Colonic mucosa (tissue), 4 donors: ENCODE data around the gene SLA2. TPM values are rescaled to one million over a fixed set of nuclear protein-coding genes. Genes with fewer than 3 reads are reported as not detected.

Experiments
- DNase-seq: peaks from one replicate; pipeline ENCODE4 v3.0.0-alpha.2; 2020
- H3K27ac ChIP-seq: fragments of 200-600 bp; one replicate; pipeline ENCODE4 v1.8.0; 2021
- H3K27me3 ChIP-seq: fragments of 200-600 bp; one replicate; pipeline ENCODE4 v1.8.0; 2021
- H3K36me3 ChIP-seq: fragments of 200-600 bp; one replicate; pipeline ENCODE4 v1.8.0; 2021
- H3K4me1 ChIP-seq: fragments of 200-600 bp; one replicate; pipeline ENCODE4 v1.8.0; 2021; ENCODE audit warnings: mild to moderate bottlenecking
- H3K4me3 ChIP-seq: fragments of 200-600 bp; one replicate; pipeline ENCODE4 v1.8.0; 2021
- H3K9ac ChIP-seq, 2 donors: one replicate each; pipeline ENCODE4 v1.7.0; 2013; ENCODE audit warnings: control low read depth in 2 of 2, low read depth in 2 of 2, low read length in 2 of 2
- H3K9me3 ChIP-seq: fragments of 200-600 bp; one replicate; pipeline ENCODE4 v1.8.0; 2021
- intact Hi-C: fragments of 100-400 bp; cut with DNase I; formaldehyde crosslinking; loops from one replicate; pipeline ENCODE4 v1.14.1; 2022
- total RNA-seq, 2 donors: library from RNA; stranded (reverse); fragmentation: NEBNext Ultra II Directional in 1 of 2; extraction: Animal tissue kit (Norgen Biotek cat#: 25700) in 1 of 2; gene quantifications; one replicate each; pipeline ENCODE4 v1.2.1, GENCODE V29; 2021
- TF ChIP-seq, protein P1 (sequence below): fragments of 200-600 bp; IDR thresholded peaks from one replicate; pipeline ENCODE4 v1.8.0; 2022; ENCODE audit warnings: antibody characterized with exemption, mild to moderate bottlenecking
- donor health status: healthy.
- donor health status: DM: no; HTN: no; CAD: no.
- donor health status: DM: no; HTN: no; CAD: no.

Gene SLA2
- total RNA-seq, 2 donors from 2014 or later = 0.58 to 0.59 TPM

DNA sequence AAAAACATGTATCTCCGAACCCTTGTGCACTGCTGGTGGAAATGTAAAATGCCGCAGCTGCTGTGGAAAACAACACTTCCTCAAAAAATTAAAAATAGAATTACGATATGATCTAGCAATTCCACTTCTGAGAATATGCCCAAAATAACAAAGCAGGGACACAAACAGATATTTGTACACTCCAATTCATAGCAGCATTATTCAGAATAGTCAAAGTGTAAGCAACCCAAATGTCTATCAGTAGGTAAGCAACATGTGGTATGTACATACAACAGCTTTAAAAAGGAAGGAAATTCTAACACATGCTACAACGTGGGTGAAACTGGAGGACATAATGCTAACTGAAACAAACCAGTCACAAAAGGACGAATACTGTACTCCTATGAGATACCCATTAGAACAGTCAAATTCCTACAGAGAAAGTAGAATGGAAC lies 46.1 kb downstream of the SLA2 start:
- Histone ChIP-seq H3K4me1 (no peaks in the 10 kb centered on the region), H3K9ac (no peak overlapping the region), H3K9me3 (no peaks in the 10 kb centered on the region), H3K4me3 (no peak overlapping the region), H3K36me3 (no peaks in the 10 kb centered on the region), H3K27me3 (no peaks in the 10 kb centered on the region), H3K27ac (no peak overlapping the region)
- intact Hi-C loops = no loop called here
- TF ChIP-seq, protein P1, sequence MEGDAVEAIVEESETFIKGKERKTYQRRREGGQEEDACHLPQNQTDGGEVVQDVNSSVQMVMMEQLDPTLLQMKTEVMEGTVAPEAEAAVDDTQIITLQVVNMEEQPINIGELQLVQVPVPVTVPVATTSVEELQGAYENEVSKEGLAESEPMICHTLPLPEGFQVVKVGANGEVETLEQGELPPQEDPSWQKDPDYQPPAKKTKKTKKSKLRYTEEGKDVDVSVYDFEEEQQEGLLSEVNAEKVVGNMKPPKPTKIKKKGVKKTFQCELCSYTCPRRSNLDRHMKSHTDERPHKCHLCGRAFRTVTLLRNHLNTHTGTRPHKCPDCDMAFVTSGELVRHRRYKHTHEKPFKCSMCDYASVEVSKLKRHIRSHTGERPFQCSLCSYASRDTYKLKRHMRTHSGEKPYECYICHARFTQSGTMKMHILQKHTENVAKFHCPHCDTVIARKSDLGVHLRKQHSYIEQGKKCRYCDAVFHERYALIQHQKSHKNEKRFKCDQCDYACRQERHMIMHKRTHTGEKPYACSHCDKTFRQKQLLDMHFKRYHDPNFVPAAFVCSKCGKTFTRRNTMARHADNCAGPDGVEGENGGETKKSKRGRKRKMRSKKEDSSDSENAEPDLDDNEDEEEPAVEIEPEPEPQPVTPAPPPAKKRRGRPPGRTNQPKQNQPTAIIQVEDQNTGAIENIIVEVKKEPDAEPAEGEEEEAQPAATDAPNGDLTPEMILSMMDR = no peak
- DNase-seq = no peak

DNA sequence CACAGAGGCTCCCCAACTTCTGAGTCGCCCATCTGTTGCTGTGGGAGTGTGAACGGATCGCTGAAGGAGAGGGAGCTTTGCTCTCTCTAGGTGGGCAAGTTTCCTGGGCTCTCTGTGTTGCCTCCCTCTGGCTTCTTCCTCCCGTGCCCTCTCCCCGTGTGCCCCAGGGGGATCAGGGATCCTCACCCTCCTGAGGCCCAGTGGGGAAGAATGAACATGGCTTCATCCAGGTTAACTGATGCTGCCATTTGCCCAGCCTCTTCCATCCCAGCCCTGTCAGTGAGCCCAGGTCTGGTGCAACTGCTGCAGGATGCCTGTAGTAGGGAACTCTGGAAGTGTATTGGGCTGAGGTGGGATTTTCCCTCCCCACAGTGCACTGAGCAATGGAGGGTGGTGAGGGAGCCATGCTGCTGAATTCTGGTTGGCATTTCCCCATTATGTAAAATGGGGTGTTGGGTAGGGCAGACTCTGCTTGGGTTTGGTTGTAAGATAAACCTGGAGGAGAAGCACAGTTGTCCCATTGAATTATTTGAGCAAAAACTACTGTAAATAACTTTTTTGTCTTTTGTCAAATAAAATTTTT lies 52.6 kb downstream of the SLA2 start:
- H3K9me3 ChIP-seq = no peaks in the 10 kb centered on the region
- no peaks in the 10 kb centered on the region for H3K36me3 ChIP-seq
- no peak overlapping the region for H3K9ac ChIP-seq
- intact Hi-C loops = loop anchor here (5.0 kb wide), 1 partner anchor 36 kb away; no protein-coding TSS in a partner anchor
- no peaks in the 10 kb centered on the region for H3K27me3 ChIP-seq
- no peak overlapping the region for H3K4me3 ChIP-seq
- no peaks in the 10 kb centered on the region for H3K4me1 ChIP-seq
- H3K27ac ChIP-seq = no peak overlapping the region
- DNase-seq = no peak
- TF ChIP-seq, protein P1 = no peak

DNA sequence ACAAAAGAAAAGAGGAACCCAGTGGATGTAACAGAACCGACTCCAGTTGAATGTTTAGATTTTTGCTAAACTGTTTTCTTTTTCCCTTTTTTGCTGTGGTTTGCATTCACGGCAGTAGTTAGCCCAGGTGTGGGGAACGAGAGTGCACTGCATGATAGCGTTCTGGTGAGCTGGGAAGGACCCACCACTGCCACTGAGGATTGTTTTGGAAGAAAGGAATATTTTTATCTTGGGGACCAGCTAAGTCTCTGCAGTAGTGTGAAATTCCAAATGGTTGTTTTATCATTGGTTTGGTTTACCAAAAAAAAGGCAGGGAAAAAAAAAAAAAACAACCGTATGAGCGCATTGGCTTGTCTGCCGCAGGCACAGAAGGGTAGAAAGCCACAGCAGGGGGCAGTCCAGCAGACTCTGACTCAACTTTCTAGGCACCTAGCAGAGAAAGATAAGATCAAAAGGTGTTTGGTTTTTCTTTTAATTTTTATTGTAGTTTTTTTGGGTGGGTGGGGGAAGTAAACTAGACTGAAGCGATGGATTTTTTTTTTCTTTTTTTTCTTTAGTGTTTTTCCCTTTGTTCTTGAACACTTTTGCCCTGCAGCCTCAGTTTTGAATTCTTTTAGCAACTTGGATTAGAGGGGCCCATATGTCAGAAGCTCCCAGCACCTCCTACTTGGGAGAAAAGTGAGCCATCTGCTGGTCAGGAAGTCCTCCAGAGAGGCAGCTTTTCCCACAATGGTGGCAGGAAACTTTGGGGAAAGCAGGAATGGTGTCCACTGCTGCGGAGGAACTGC lies 53.9 kb downstream of the SLA2 start:
- H3K9ac ChIP-seq = no peak overlapping the region
- TF ChIP-seq, protein P1 = peak; percentile 17
- no peaks in the 10 kb centered on the region for H3K9me3 ChIP-seq
- H3K36me3 ChIP-seq = no peaks in the 10 kb centered on the region
- no peaks in the 10 kb centered on the region for H3K27me3 ChIP-seq
- intact Hi-C loops = loop anchor here (5.0 kb wide), 1 partner anchor 35 kb away; no protein-coding TSS in a partner anchor
- H3K4me3 ChIP-seq = no peak overlapping the region
- H3K27ac ChIP-seq = no peak overlapping the region
- no peaks in the 10 kb centered on the region for H3K4me1 ChIP-seq
- DNase-seq = no peak

DNA sequence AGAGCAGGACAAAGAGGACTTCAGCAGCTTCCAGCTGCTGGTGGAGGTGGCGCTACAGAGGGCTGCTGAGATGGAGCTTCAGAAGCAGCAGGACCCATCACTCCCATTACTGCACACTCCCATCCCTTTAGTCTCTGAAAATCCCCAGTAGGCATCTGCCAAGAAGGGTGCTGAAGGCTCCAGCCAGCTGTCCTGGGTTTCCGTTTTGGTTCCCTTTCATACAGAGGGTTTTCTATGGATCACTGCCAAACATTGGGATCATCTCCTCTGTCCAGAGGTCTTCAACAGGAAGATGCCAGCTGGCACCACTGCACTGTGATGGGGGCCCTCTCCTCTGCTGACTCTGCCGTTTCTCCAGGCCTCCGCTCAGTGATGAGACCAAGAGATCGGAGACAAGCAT lies 54.7 kb downstream of the SLA2 start:
- H3K9me3 ChIP-seq = no peaks in the 10 kb centered on the region
- H3K4me1 ChIP-seq = no peaks in the 10 kb centered on the region
- TF ChIP-seq, protein P1 = no peak
- no peak overlapping the region for H3K9ac ChIP-seq
- H3K27ac ChIP-seq = no peak overlapping the region
- DNase-seq = no peak
- H3K36me3 ChIP-seq = no peaks in the 10 kb centered on the region
- no peak overlapping the region for H3K4me3 ChIP-seq
- intact Hi-C loops = loop anchor here (5.0 kb wide), 1 partner anchor 34 kb away; no protein-coding TSS in a partner anchor
- H3K27me3 ChIP-seq = no peaks in the 10 kb centered on the region

DNA sequence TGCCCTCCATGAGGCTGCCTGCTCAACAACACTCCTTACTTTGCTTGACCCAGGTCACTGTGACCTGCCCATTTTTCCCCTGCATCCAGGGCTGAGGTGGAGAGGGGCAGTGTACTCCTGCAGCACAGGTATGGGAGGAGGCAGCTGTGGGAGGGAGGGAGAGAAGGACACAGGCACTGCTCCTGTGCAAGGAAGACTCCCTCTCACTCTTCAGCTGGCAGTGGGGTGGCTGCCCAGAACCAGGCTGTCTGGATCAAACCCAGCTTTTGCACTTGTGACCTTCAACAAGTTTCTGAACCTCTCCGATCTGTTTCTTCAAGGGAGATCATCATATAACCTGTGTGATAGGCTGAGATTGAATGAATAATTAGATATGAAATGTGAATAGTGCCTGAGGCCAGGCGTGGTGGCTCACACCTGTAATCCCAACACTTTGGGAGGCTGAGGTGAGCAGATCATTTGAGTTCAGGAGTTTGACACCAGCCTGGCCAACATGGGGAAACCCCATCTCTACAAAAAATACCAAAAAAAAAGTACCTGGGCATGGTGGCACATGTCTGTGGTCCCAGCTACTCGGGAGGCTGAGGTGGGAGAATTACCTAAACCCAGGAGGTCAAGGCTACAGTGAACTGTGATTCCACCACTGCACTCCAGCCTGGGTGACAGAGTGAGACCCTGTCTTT lies 58.5 kb downstream of the SLA2 start:
- DNase-seq = no peak
- intact Hi-C loops = no loop called here
- Histone ChIP-seq H3K4me3 (no peak overlapping the region), H3K9me3 (no peaks in the 10 kb centered on the region), H3K4me1 (no peaks in the 10 kb centered on the region), H3K27ac (no peak overlapping the region), H3K9ac (no peak overlapping the region), H3K36me3 (no peaks in the 10 kb centered on the region), H3K27me3 (no peaks in the 10 kb centered on the region)
- TF ChIP-seq, protein P1 = no peak
